ENCODE results near the gene PRKCB.

GRCh38 chr16:23952128-23952970, 116.6 kb downstream of the PRKCB start:
- TF ChIP-seq CTCF (IDR thresholded peaks at IDR 0.05 in 4 of 5, conservative IDR thresholded peaks at IDR 0.05 in 1 of 5) (no peak), POLR2A (IDR thresholded peaks at IDR 0.05) (no peak)

Data from gastrocnemius medialis (tissue), 4 donors.